OCI-LY1 (cell line): Measurements from ENCODE around the gene IPO4.

Source experiments
- H2AFZ ChIP-seq: fragments of 200-600 bp; sonication (generic), shearing (Covaris generic); 2 replicates; pipeline ENCODE4 v1.6.0; 2014; ENCODE audit warnings: antibody characterized with exemption, mild to moderate bottlenecking, low read length
- H3F3A ChIP-seq: fragments of 200-600 bp; sonication (generic), shearing (Covaris generic); 2 replicates; pipeline ENCODE4 v1.6.0; 2014; ENCODE audit warnings: mild to moderate bottlenecking, antibody characterized with exemption, low read length, moderate library complexity; ENCODE audit not compliant: insufficient read depth
- H3K27ac ChIP-seq: fragments of 200-600 bp; sonication (generic); 2 replicates; pipeline ENCODE4 v1.5.1; 2014; ENCODE audit warnings: low read length, mixed run types, mild to moderate bottlenecking, low read depth; ENCODE audit not compliant: poor library complexity, severe bottlenecking
- H3K27me3 ChIP-seq: fragments of 200-600 bp; sonication (generic); 2 replicates; pipeline ENCODE4 v1.6.0; 2014; ENCODE audit warnings: antibody characterized with exemption, mild to moderate bottlenecking, low read length, moderate library complexity; ENCODE audit not compliant: insufficient read depth
- H3K36me3 ChIP-seq: fragments of 200-600 bp; sonication (generic); 2 replicates; pipeline ENCODE4 v1.6.1; 2014; ENCODE audit warnings: mild to moderate bottlenecking, antibody characterized with exemption, low read length, moderate library complexity, mixed read lengths; ENCODE audit not compliant: insufficient read depth
- H3K4me1 ChIP-seq: fragments of 200-600 bp; sonication (generic); 2 replicates; pipeline ENCODE4 v1.5.1; 2014; ENCODE audit warnings: mild to moderate bottlenecking, low read length, moderate library complexity; ENCODE audit not compliant: insufficient read depth, severe bottlenecking
- H3K4me2 ChIP-seq: fragments of 200-600 bp; sonication (generic), shearing (Covaris generic); 2 replicates; pipeline ENCODE4 v1.6.1; 2014; ENCODE audit warnings: low read length
- H3K4me3 ChIP-seq: fragments of 200-600 bp; sonication (generic); 2 replicates; pipeline ENCODE4 v1.5.1; 2014; ENCODE audit warnings: low read length, low read depth, mild to moderate bottlenecking, mixed read lengths; ENCODE audit not compliant: poor library complexity, severe bottlenecking
- H3K79me2 ChIP-seq: fragments of 200-600 bp; shearing (Covaris generic); 2 replicates; pipeline ENCODE4 v1.6.1; 2016; ENCODE audit warnings: mixed run types, low read length, mixed read lengths; ENCODE audit not compliant: insufficient read depth
- H3K9ac ChIP-seq: fragments of 200-600 bp; sonication (generic), shearing (Covaris generic); 2 replicates; pipeline ENCODE4 v1.6.1; 2014; ENCODE audit warnings: mild to moderate bottlenecking, low read length, mixed read lengths
- H3K9me2 ChIP-seq: fragments of 200-600 bp; sonication (generic), shearing (Covaris generic); 2 replicates; pipeline ENCODE4 v1.6.1; 2014; ENCODE audit warnings: low read depth, mild to moderate bottlenecking, low read length, mixed read lengths
- H3K9me3 ChIP-seq: fragments of 200-600 bp; shearing (Covaris generic); 2 replicates; pipeline ENCODE4 v1.6.1; 2014; ENCODE audit warnings: low read length, mixed read lengths
- H4K20me1 ChIP-seq: fragments of 200-600 bp; sonication (generic), shearing (Covaris generic); 2 replicates; pipeline ENCODE4 v1.6.0; 2016; ENCODE audit warnings: mild to moderate bottlenecking, low read length; ENCODE audit not compliant: insufficient read depth
- CTCF ChIP-seq: fragments of 200-600 bp; sonication (generic), shearing (Covaris generic); IDR thresholded peaks from 2 replicates; pipeline ENCODE4 v1.5.1; 2017; ENCODE audit warnings: mild to moderate bottlenecking, antibody characterized with exemption, low read length, moderate library complexity, mixed read lengths
- EZH2 ChIP-seq: fragments of 200-600 bp; sonication (generic), shearing (Covaris generic); IDR thresholded peaks from 2 replicates; pipeline ENCODE4 v1.8.0; 2017; ENCODE audit warnings: borderline replicate concordance, mixed run types, mild to moderate bottlenecking, antibody characterized with exemption, low read length, moderate library complexity, mixed read lengths

IPO4 gene

DNA sequence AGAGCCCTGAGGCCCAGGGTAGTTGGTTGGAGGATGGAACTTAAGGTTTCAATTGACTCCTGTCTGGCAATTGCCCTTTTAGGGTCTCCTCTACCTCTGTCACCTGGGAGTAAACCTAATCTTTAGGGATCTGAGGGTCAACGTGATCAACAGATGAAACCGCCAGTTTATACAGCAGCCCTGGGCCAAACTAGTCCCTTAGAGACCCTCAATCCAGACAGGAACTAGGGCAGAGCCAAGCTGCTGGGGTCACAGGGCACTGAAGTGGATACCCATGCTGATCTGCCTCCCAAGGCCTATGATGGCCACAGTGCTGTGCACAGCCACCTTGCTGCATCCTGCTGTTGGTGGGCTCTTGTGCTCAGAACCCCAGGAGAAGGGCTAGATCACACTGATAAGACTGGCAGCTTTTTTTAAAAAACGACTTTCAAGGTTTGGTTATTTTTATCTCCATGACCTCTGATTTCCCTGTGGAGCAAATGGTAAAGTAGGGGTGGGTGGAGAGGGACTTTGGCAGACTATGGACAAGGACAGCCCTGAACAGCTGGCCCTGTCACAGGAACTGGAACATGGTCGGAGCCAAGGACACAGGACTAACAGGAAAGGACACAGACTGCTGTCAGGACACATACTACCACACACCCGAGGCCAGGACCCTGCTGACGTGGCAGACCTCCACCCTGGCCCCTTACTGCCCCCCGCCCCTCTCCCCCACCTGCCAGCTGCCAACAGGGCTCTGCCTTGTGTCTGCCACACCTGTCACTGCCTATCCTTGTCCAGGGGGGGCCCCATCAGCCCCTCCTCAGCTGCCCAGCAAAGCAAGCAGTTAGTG lies 57.7 kb downstream of the IPO4 start:
- Histone ChIP-seq H3K27me3 (no peaks in the 10 kb centered on the region), H3K4me3 (no peak overlapping the region), H3K4me1 (peaks cover 18% of the 10 kb centered on the region), H3K27ac (no peak overlapping the region), H3K4me2 (no peak overlapping the region), H4K20me1 (no peaks in the 10 kb centered on the region), H3K9me2 (no peaks in the 10 kb centered on the region), H3K36me3 (no peaks in the 10 kb centered on the region), H3K79me2 (no peaks in the 10 kb centered on the region), H3F3A (no peaks in the 10 kb centered on the region), H3K9ac (no peak overlapping the region), H2AFZ (no peak overlapping the region), H3K9me3 (no peaks in the 10 kb centered on the region)
- TF ChIP-seq EZH2 (no peak), CTCF (no peak)

GRCh38 chr14:24130380-24130716 lies 58.3 kb downstream of the IPO4 start, which contains the start of gene FITM1:
Gene FITM1, plus strand, starts transcription at chr14:24130659. Its CDS starts 905 bp downstream, at chr14:24131564.
- Histone ChIP-seq H3K9ac (no peak within 1 kb of the TSS), H3K27me3 (no peaks in the 10 kb centered on the region), H3K27ac (no peak within 1 kb of the TSS), H3F3A (no peaks in the 10 kb centered on the region), H3K9me2 (no peaks in the 10 kb centered on the region), H3K4me1 (peaks cover 14% of the 10 kb centered on the region), H3K4me2 (no peak within 1 kb of the TSS), H3K79me2 (no peaks in the 10 kb centered on the region), H4K20me1 (no peaks in the 10 kb centered on the region), H3K4me3 (no peak within 1 kb of the TSS), H3K36me3 (no peaks in the 10 kb centered on the region), H3K9me3 (no peaks in the 10 kb centered on the region), H2AFZ (no peak within 1 kb of the TSS)
- TF ChIP-seq EZH2 (no peak), CTCF (no peak)
